GM12892 (cell line): Measurements from ENCODE around the gene KIRREL3.

Experiments used
- POLR2A ChIP-seq: IDR thresholded peaks from 2 replicates; pipeline ENCODE4 v1.6.1; 2011; ENCODE audit warnings: low read depth, low read length, control low read depth
- POLR2AphosphoS5 ChIP-seq: IDR thresholded peaks from 2 replicates; pipeline ENCODE4 v1.6.1; 2011; ENCODE audit warnings: low read depth, low read length, control low read depth
- TAF1 ChIP-seq: IDR thresholded peaks from 2 replicates; pipeline ENCODE4 v1.6.1; 2011; ENCODE audit warnings: low read depth, mild to moderate bottlenecking, control low read depth, low read length, borderline replicate concordance

DNA sequence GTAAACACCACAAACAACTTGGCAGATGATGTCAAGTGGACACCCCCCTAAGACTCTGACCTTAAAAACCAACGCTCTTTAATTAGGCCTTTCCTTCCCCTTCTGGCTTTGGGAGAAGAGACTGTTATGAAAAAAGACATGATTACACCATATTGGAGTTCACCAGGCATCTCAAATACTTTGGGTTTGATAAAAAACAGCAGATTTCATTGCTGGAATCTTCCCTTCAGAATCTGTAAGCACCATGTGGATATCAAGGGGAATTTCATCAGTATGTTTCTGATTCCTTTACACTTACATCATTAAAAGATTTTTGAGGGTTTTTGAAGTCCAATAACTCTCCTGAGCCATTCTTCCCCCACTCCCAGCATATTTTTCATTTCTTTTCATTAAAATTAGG, 85.6 kb downstream of the KIRREL3 start:
- TF ChIP-seq TAF1: no peak
- TF ChIP-seq POLR2A: no peak
- TF ChIP-seq POLR2AphosphoS5: no peak
